Kasumi-1 (cell line): Measurements from ENCODE around the gene TMEM18.
A peak's percentile ranks its signal among the peaks of the same experiment; 100 is the strongest.

Source experiments
- DNase-seq, 2 experiments: peaks; one replicate each; lab custom pipeline; 2025; lab: John Stamatoyannopoulos, UW

Gene TMEM18

GRCh38 chr2:651951-652373 lies 25.2 kb downstream of the TMEM18 start:
- DNase-seq = no peak

GRCh38 chr2:650343-651310 lies 26.6 kb downstream of the TMEM18 start:
- no peak for DNase-seq

- DNase-seq = no peak
Measured at GRCh38 chr2:649426-650342, 27.5 kb downstream of the TMEM18 start.

- no peak for DNase-seq
Measured at GRCh38 chr2:648476-649424, 28.5 kb downstream of the TMEM18 start.

- no peak for DNase-seq
Measured at GRCh38 chr2:647691-648231, 29.4 kb downstream of the TMEM18 start.

GRCh38 chr2:647003-647560 lies 30.1 kb downstream of the TMEM18 start:
- DNase-seq = no peak

- DNase-seq = no peak
Measured at GRCh38 chr2:644871-645270, 32.3 kb downstream of the TMEM18 start.

GRCh38 chr2:643761-644160 lies 33.4 kb downstream of the TMEM18 start:
- no peak for DNase-seq

GRCh38 chr2:643334-643733 lies 33.9 kb downstream of the TMEM18 start:
- DNase-seq = no peak

GRCh38 chr2:641872-642815 lies 35.1 kb downstream of the TMEM18 start:
- DNase-seq = no peak

GRCh38 chr2:641164-641871 lies 35.9 kb downstream of the TMEM18 start:
- DNase-seq = no peak

- no peak for DNase-seq
Measured at GRCh38 chr2:639703-640102, 37.5 kb downstream of the TMEM18 start.

- no peak for DNase-seq
Measured at GRCh38 chr2:637804-638203, 39.4 kb downstream of the TMEM18 start.

GRCh38 chr2:637406-637776 lies 39.8 kb downstream of the TMEM18 start:
- no peak for DNase-seq

GRCh38 chr2:636641-637405 lies 40.4 kb downstream of the TMEM18 start:
- peak; percentile 45 to 69 for DNase-seq

GRCh38 chr2:635687-636621 lies 41.3 kb downstream of the TMEM18 start:
- DNase-seq = no peak
